GM18499 (cell line): ENCODE data around the gene DYRK1A.

ENCODE experiments used
- ATAC-seq: cut with Tn5 transposase; IDR thresholded peaks from one replicate; pipeline ENCODE4 v1.9.1; 2021; ENCODE audit warnings: moderate number of reproducible peaks; ENCODE audit not compliant: insufficient read depth, unreplicated experiment

DYRK1A gene

DNA sequence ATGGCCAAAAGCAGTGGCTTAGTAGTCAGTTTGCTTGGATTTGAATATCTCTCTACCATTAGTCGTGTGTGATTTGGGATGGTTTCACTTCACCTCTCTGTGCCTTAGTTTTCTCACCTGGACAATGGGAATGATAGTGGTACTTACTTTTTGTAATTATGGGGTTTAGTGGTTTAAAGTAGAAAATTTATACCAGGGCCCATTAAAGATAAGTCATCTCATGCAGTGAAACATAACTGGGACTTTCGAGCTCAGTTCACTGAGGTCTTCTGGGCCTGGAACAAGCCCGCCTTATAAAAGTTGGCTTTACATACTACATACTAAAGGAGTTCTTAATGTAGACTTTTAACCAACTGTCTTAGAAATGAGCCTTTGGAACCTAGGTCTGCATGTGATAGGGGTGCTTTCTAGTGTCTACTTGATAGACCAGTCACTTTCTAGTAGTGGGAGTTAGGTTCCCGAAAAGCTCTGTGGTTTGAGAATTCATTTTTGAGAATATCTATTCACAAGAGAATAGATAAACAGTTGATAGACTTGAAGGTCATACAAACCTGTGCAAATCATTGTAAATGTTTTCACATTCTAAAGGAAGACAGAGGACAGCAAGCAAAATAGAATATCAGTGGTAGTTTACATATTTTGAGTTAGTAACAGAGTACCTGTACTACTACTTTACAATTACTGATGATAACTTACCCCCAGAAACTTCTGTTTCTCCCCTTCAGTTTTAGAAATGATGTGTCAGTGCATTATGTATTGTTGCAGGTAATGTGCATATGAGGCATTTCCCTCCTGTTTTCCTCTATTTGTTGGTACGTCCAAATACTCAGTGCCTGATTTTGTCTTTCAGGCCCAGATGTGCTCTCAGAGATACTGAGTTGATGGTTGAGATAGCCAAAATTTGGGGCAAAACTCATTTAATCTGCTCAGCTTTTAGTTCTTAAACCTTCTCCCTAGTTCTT lies 48.0 kb downstream of the DYRK1A start:
- no peak for ATAC-seq

DNA sequence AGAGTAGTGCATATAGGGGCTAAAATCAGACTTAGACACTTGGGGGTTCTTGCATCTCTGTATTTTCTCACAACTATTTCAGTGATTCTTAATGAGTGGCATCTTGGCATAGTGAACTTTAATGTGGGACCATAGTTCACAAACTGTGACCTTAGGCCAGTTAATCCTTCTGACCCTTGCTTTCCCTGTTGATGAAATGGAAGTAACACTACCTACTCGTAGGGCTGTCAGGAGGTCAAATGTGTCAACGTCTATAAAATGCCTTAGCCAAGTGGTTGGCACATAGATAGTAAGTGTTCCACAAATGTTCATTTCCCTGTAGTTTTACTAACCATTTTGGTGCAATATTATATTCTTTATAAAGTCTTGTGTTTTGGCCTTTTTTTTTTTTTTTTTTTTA lies 49.4 kb downstream of the DYRK1A start:
- no peak for ATAC-seq

DNA sequence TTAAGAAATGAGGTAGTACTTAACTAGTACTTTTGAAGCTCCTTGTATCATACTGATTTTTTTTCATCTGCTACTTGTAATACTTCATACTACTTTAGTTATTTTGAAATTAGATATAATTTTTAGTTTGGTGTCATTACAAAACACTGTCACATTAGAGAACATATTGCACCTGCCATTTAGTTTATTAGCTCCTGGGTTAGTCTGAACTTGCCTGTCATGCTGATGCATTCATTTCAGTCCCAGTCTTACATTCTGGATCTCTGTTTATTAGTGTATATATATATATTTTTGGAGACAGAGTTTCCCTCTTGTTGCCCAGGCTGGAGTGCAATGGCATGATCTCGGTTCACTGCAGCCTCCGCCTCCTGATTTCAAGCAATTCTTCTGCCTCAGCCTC lies 50.3 kb downstream of the DYRK1A start:
- no peak for ATAC-seq

DNA sequence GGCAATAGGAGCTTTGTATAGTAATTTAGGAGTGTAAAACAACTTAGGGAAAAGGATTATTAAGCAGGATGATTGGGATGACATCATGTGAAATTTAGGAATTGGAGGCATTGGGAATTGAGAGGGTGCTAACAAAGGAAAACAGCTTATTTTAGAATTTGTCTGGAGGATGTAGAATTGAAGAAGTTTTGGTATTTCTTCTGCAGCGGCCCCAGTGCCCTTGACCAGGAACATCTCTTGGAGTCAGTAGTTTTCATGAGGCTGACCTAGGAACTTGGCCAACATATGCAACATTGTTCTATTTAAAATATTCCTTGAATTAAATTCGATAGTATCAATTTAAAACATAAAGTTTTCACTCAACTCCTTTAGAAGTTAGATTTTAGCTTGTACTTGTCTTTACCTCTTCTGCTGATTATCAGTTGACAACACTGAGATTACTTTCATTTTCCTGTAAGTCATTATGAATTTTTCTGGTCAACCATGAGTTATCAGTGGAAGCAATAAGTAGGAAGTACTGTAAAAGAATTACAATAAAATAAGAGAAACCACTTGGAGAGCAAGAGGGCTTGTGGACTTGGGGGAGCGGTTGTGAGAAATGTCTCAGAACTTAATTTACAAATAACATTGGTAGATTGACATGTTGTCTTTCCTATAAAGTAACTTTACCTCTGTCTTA lies 52.8 kb downstream of the DYRK1A start:
- ATAC-seq: no peak

DNA sequence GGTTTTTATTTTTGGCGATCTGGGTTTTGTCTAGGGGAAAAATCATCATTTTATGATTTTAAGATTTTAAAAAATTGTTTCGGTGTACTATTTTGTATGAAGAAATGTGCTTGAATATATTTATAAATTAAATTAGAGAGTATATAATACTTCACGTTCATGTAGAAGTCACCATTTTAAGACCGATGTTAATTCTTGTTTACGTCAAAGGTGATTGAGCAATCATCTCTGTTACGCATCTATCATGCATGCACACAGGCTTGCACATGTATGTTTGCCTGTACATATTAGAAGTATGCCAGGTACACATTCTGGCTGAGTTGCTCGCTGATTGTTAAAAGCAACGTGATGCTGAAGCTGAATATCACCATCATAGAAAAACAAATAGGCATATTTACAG lies 54.7 kb downstream of the DYRK1A start:
- no peak for ATAC-seq

DNA sequence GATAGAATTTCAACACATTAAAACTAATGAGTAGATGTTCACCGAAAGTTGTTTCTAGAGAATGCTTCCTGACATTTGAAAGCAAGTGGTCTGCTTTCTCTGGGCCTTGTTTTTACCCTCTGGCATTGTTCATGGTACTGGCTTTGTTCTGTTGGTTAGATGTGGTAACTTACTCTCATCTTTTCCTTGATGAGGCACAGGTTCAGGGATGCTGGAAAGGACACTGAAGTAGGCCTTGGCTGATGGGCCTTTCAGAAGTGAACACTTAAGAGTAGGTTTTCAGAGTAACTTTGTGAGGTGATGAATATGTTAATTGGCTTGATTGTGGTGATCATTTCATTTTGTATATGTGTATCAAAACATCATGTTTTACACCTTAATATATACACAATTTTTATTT lies 55.8 kb downstream of the DYRK1A start:
- ATAC-seq: no peak

DNA sequence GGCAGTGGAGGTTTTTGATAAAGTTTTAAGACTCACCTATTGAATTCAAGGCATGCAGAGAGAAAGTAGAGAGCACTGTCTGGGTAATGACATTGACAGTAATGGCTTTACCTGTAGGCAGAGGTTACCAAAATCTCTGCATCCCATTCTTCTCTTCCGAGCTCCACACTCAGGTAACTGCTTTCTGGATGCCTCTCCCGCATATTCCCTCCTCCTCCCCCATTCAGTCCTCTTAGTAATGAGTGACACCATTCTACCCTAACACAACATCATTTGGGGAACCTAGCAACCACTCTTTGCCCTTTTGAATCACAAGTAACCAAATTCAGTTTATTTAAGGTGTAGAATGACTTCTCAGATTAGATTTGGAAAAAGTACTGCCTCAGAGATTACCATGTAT lies 56.5 kb downstream of the DYRK1A start:
- no peak for ATAC-seq

DNA sequence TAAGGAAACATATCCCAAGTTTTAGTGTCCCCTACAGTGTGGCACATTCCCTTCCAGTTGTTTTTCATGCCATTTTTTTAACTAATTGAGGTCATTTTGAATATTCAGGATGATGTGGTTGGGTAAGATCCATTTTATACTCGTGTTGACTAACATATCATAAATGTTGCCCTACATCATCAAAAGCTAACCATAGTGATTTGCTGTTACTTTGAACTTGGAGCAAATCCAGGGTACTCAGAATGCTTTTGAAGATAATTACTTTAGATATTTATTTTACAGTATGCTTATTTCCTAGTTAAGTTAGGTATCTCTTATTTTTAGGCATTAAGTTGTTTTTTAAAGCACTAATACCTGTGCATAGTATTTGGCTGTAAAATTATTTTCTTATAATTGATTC lies 57.8 kb downstream of the DYRK1A start:
- ATAC-seq: no peak

DNA sequence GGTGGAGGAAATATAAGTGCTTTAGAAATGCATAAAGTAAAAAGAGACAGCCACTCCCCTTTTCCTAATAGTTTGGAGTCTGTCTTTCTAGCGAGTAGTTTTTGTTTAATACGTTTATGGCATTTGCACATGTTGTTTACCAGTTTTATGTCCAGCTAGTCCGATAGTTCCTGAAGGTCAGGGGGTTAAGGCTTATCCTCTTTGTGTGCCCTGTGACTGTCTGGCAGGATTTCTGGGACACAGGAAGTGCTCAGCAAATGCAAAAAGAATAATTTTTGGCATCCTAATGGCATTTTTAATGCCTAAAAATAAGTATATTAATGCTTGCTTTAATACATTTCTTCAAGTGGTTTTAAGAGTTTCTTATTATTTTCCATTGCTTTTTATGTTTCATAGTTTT lies 58.4 kb downstream of the DYRK1A start:
- ATAC-seq: no peak

DNA sequence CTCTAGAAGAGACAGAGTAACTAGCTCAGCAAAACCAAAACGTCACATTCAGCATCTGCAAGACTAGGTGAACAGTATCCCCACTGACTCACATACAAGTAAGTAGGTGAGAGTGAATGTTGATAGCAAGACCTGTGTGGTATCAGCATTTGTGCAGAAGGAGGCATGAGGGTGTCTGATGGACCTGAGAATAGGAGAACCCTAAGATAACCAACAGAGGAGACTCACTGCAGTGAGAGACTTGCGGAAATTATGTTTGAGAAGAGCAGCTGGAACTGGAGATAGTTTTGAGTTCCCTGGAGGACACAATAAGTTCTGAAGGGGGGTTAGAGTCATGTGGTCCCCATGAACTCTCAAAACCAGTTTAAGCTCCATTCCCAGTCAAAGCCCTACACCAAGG lies 59.1 kb downstream of the DYRK1A start:
- ATAC-seq: no peak

DNA sequence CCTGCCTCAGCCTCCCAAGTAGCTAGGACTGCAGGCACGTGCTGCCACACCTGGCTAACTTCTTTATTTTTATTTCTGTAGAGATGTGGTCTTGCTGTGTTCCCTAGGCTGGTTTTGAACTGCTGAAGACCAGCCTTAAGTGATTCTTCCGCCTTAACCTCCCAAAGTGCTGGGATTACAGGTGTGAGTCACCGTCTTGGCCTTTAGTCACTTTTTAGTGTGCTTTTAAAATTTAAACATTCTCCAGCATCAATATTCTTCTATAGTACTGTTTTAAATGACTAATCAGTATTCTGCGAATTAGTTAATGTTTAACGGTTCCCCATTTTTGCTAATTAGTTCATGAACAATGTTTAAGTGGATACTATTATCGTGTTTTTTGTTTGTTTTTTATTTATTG lies 60.6 kb downstream of the DYRK1A start:
- ATAC-seq: no peak

DNA sequence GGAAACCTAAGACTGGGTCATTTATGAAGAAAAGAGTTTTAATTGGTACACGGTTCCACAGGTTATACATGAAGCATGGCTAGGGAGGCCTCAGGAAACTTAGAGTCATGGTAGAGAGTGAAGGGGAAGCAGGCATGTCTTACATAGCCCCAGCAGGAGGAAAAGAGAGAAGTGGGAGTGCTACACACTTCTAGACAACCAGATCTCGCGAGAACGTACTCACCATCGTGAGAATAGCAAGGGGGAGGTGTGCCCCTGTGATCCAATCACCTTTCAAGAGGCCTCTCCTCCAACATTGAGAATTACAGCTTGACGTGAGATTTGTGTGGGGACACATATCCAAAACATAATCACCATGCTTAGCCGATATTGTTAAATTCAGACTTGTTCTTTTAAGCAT lies 62.8 kb downstream of the DYRK1A start:
- ATAC-seq: no peak

DNA sequence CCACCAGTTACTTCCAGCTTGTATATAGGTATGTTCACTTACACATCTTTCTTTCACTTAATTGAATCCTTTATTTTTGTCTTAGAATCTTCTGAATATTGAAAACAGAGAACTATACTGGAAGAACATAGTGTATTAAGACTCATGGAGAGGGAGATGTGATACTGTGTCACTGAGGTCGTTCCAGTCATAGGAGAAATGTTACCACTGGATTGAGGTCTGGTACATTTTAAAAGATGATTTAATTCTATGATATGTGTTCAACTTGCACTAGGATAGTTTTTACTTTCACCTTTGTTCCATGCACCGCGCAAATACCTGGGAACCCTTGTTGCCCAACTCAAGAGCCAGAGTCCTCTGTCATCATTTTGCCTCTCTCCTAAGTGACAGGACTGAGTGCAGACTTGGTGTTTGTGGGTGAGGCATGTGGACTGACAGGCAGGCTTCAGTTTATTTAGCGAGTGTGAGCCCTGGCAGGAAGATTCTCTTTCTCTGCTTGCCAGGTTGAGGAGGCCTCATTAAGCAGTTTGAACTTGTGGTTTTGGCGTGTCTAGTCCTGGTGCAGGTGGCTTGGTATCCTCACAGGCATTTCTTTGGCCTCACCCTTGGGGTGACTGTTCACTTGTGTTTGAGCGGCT lies 63.7 kb downstream of the DYRK1A start:
- no peak for ATAC-seq

DNA sequence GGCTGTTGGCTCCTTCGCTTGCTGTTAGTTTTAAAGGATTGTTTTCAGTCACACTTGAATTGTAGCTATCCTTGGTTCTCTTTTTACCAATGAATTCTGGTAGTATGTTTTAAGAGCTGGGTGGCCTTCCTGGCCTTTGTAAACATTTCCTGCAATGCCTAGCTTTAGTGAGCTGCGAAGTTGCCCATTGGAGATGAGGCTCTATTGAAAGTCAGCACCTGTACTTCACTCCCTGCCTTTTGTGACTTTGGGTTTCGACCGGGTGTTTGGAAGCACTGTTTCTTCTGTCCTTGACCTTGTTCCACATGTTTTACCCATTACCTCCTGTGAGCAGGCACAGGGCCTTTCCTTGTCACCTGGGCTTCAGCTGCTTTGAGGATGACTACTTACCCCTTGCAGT lies 64.7 kb downstream of the DYRK1A start:
- ATAC-seq: no peak

DNA sequence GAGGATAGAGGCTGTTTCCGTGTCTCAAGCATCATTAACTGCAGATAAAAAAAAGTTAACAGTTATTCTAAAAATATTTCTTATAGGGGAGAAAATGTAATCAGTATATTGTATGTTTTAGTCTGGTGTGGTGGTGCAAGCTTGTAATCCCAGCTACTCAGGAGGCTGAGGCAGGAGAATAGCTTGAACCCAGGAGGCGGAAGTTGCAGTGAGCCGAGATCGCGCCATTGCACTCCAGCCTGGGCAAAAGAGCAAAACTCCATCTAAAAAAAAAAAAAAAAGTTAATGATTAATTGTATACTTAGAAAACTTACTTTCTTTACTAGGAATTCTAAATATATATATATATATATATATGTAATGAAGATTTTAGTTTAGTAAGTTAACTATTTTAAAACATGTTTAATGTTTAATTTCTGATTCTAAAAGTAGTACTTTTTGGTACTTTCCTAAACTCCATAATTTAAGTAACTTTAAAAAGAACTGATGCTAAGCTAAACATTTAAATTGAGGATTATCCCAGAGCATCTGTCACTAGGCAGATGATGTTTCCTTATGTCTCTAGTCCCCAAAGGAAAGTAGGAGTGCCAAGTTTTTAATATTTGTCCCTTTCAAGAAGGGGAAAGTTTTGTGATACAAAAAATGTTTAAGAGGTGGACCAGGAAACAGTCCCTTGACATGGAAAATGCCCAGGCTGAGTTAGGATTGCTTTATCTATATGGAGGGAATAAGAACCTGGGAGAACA lies 66.3 kb downstream of the DYRK1A start:
- ATAC-seq: no peak

DNA sequence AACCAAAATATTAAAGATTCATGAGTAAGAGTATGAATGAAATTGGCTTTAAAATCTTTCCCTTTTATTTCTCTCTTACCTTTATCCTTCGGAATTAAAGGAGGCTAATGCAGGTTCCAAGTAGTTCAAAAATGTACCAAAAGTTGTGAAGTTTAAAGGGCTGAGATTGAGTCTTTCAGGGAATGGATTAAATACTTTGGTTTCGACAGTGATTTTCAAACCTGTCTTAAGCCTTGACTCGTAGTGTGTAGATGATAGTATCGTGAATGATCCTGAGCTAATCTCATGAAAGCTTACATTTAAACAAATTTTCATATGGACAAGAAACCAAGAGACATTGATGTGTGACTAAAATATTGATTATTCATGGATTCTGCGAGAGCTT lies 66.9 kb downstream of the DYRK1A start:
- ATAC-seq: no peak

DNA sequence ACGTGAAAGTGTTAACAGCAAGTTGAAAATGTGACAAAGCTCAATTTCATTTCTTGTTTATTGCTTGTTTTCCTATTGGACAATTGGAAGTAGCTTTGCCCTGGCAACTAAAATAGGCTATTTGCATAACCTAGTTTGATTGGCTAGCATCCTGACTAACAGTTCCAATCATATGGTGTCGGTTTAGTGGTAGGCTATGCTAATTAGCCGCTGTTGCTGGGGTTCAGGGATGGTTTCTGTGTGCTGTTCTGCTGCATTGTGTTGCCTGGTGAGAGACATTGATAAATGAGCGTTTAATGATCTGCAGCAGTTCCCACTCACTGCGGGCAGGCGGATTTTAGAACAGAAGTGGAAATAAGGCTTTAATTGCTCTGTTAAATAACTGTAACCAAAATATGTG lies 68.5 kb downstream of the DYRK1A start:
- ATAC-seq: no peak

DNA sequence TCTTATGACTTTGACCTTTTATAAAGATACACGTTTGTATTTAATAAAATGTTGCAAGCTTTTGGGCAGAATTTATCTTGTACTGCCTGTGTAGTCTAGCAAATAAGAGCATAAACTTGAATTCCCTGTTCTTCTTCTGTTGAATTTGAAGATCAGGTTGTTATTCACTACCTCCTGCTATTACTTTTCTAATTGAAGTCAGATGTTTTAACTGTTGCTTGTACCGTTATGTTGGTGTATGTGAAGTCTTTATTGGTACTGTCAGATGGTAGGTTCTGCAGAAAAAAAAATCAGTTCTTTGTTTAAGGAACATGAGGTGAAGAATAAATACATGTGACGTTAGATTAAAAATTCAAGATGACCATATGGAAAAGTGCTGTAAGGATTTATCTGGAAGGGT lies 69.1 kb downstream of the DYRK1A start:
- no peak for ATAC-seq

DNA sequence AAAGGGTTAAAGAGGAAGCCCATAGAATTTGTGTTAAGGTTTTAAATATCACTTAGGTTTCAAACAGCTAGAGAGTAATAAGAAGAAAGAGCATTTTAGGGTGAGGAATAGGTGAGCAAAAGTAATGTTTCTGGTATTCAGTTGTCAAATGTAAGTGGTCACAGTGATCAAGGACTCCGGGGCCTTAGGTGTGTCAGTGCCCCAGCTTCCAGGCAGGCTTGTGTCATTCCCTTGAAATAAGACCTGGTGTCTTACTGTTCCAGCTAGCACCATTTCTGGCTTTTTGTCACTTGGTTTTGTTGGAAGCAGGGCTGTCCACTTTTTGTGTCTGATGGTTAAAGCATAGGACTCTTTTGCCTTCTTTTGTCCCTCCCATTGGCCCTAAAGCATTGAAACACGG lies 69.6 kb downstream of the DYRK1A start:
- no peak for ATAC-seq

DNA sequence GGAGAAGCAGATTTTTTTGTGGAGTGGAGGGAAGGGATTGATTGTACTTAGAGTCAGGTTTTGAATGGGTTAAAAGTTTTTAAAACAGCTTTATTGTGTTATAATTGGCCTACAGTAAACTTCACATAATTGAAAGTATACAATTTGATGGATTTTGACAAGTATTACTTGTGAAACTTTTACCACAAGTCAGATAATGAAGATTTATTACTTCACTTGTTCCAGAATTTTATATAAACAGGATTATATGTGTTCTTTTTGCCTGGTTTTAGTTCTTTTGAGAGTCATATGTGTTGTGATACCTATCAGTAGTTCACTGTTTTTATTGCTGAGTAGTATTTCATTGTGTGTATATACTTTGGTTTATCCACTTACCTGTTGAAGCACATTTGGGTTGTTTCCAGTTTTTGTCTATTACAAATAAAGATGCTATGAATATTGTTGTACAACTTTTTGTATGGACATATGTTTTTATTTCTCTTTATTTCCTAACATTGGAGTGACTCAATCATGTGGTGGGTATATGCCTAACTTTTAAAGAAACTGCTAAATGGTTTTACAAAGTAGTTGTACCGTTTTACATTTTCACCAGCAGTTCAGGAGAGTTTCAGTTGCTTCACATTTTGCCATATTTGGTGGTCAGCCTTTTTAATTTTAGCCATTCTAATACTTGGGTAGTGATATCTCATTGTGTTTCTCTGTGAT lies 71.0 kb downstream of the DYRK1A start:
- no peak for ATAC-seq
